ENCODE data around the gene LRP6.

LRP6 gene

GRCh38 chr12:12240662-12241340 is 26.0 kb downstream of the LRP6 start:
- TF ChIP-seq, protein P1, sequence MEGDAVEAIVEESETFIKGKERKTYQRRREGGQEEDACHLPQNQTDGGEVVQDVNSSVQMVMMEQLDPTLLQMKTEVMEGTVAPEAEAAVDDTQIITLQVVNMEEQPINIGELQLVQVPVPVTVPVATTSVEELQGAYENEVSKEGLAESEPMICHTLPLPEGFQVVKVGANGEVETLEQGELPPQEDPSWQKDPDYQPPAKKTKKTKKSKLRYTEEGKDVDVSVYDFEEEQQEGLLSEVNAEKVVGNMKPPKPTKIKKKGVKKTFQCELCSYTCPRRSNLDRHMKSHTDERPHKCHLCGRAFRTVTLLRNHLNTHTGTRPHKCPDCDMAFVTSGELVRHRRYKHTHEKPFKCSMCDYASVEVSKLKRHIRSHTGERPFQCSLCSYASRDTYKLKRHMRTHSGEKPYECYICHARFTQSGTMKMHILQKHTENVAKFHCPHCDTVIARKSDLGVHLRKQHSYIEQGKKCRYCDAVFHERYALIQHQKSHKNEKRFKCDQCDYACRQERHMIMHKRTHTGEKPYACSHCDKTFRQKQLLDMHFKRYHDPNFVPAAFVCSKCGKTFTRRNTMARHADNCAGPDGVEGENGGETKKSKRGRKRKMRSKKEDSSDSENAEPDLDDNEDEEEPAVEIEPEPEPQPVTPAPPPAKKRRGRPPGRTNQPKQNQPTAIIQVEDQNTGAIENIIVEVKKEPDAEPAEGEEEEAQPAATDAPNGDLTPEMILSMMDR (IDR thresholded peaks at IDR 0.05; ENCODE audit: extremely low read depth, missing control alignments), result no peak
- DNase-seq (ENCODE audit: low spot score), result no peak

DNA sequence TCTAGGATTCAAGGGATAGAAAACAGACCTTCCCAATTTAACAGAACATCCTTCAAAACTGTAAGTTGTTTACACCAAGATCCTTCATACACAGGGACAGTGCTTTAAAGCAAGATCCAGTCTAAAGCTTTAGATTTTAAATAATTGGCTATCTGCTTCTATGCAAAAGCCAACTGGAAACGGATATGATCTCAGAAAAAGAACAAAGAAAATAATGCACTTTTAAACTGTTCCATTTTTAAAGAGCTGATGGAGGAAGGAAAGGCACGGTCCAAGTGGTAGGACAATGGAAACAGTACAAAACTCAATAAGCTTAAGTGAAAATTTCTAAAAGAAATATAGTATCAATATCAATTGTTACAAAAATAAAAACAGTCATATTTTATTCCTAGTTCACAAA is 27.7 kb downstream of the LRP6 start:
- TF ChIP-seq, protein P1 (IDR thresholded peaks at IDR 0.05; ENCODE audit: extremely low read depth, missing control alignments), result no peak
- DNase-seq (ENCODE audit: low spot score), result no peak

- DNase-seq (ENCODE audit: low spot score), result no peak
- TF ChIP-seq, protein P1 (IDR thresholded peaks at IDR 0.05; ENCODE audit: extremely low read depth, missing control alignments), result no peak
Observed at GRCh38 chr12:12238605-12239004, 28.2 kb downstream of the LRP6 start.

- DNase-seq (ENCODE audit: low spot score), result no peak
- TF ChIP-seq, protein P1 (IDR thresholded peaks at IDR 0.05; ENCODE audit: extremely low read depth, missing control alignments), result no peak
Observed at GRCh38 chr12:12236896-12237295, 29.9 kb downstream of the LRP6 start.

DNA sequence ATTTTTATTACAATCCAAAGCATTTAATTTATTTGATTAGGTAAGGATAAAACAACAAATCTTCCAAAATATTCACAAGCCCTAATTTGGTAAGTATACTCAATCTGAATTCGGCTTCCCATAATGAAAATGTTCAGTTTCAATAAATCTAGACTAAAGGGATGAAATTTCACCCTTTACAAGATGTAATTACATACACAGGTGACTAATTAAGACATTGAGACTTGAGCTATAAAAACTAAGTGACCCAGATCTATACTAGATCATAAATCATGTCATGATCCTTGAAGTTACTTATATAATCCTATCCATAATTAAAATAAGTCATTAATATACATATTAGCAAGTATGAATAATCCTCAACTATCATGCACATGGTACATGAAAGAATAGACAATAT is 36.6 kb downstream of the LRP6 start:
- DNase-seq (ENCODE audit: low spot score), result no peak
- TF ChIP-seq, protein P1 (IDR thresholded peaks at IDR 0.05; ENCODE audit: extremely low read depth, missing control alignments), result no peak

GRCh38 chr12:12229556-12230092 is 37.2 kb downstream of the LRP6 start:
- no peak for DNase-seq (ENCODE audit: low spot score)
- TF ChIP-seq, protein P1 (IDR thresholded peaks at IDR 0.05; ENCODE audit: extremely low read depth, missing control alignments), result no peak

DNA sequence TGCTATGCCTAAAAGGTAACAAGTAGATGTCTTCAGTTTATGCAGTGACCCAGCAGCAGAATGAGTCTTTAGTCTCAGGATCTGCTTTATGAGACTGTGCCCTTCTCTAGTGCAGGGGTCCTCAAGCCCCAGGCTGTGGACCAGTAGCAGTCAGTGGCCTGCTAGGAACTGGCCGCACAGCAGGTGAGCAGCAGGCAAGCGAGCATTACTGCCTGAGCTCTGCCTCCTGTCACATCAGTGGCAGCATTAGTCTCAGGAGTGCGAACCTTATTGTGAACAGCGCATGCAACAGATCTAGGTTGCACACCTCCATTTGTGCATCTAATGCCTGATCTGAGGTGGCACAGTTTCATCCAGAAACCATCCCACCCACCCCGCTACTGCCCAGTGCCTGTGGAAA is 38.4 kb downstream of the LRP6 start:
- no peak for DNase-seq (ENCODE audit: low spot score)
- TF ChIP-seq, protein P1 (IDR thresholded peaks at IDR 0.05; ENCODE audit: extremely low read depth, missing control alignments), result no peak

All from GM20000 (cell line).